H7 (cell line): ENCODE results near the gene FOXR1. TPM values are rescaled to one million over a fixed set of nuclear protein-coding genes. Genes with fewer than 3 reads are reported as not detected.
"Not testable (repeated sequence)": the region's sequence is repeated elsewhere in the genome, so short reads cannot be mapped to it uniquely, and the experiment has no call there.

Experiments used
- DNase-seq: peaks from one replicate; pipeline ENCODE4 v3.0.0; 2012
- H3K27me3 ChIP-seq: 2 replicates; pipeline ENCODE4 v1.6.0; 2011; ENCODE audit warnings: mild to moderate bottlenecking, low read length; ENCODE audit not compliant: control insufficient read depth, insufficient read depth
- H3K36me3 ChIP-seq: replicated peaks from 2 replicates; pipeline ENCODE4 v1.5.1; 2011; ENCODE audit warnings: low read length; ENCODE audit not compliant: control insufficient read depth, insufficient read depth
- H3K4me3 ChIP-seq: 2 replicates; pipeline ENCODE4 v1.5.1; 2011; ENCODE audit warnings: low read depth, mild to moderate bottlenecking, control low read depth, low read length, moderate library complexity; ENCODE audit not compliant: insufficient read depth
- total RNA-seq: library from RNA; depleted of rRNA; stranded (reverse); fragments of >200 nt; shearing (Covaris generic); gene quantifications from 2 replicates; pipeline ENCODE4 v1.2.3, GENCODE V29; 2014

FOXR1 gene
- total RNA-seq, 1 experiment from 2014 or later, result not detected

DNA sequence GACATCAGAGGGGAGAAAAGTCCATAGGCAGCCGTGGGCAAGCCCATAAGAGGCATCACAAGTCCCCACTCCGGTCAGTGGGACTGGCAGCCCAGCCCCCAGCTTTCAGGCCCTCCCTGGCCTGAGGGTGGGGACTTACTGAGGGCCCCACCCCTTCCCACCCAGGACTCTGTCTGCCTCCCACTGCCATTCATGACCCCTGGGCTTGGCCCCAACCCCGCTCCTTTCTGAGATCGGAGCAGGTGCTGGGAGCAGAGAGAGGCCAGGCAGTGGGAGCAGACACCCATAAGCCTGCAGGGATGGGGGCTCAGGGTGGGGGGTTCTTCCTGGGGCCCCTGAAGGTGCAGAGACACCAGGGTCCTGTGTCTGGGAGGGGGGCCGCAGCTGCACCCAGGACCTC lies 10.4 kb upstream of the FOXR1 start:
- no peak for DNase-seq
- H3K4me3 ChIP-seq, result no peak overlapping the region
- H3K27me3 ChIP-seq, result peaks cover 2% of the 10 kb centered on the region; the same call in 1 of the 2 replicates
- no peaks in the 10 kb centered on the region for H3K36me3 ChIP-seq

DNA sequence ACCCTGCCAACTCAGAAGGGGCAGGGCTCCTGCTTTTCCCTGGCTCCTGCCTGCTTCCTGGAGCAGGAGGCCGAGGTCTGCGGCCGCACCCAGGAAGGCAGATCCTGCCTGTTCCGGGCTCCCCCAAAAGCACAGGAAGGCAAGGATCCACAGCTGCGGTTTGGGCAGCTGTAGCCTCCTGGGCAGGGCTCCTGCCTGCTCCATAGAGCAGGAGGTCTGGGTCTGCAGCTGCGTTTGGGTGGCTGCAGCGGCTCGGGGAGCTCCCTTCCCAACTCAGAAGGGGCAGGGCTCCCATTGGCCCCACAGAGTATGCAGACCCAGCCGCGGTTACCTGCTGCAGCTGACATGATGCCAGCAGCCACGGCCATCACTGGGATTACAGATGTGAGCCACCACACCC lies 10.0 kb upstream of the FOXR1 start:
- H3K27me3 ChIP-seq, result peaks cover 2% of the 10 kb centered on the region; the same call in 1 of the 2 replicates
- peak; percentile 55 for DNase-seq
- H3K36me3 ChIP-seq, result no peaks in the 10 kb centered on the region
- no peak overlapping the region for H3K4me3 ChIP-seq

DNA sequence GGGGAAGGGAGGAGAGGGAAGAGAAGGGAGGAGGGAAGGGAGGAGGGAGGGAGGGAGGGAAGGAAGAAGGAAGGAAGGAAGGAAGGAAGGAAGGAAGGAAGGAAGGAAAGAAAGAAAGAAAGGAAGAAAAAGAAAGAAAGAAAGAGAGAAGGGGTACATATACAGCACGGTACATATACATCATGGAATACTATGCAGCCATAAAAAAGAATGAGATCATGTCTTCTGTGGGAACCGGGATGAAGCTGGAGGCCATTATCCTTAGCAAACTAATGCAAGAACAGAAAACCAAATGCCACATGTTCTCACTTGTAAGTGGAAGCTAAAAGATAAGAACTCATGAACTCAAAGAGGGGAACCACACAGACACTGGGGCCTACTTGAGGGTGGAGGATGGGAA lies 2.1 kb upstream of the FOXR1 start:
- H3K27me3 ChIP-seq, H3K36me3 ChIP-seq, H3K4me3 ChIP-seq, DNase-seq: not testable (repeated sequence)

DNA sequence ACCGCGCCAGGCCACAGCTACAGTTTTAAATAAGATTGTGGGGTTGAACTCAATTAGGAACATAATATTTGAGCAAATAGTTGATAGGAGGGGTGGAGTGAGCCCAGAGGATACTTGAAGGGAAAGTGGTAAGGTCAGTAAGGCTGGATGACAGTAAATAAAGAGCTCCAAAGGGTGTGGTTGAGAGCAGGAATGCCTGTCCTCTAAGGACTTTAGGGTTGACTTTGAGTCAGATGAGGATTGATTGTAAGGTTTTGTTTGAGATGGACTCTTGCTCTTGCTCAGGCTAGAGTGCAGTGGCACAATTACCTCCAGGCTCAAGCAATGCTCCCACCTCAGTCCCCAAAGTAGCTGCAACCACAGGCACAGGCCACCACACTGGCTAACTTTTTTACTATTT lies 2.4 kb downstream of the FOXR1 start:
- Histone ChIP-seq H3K27me3 (no peaks in the 10 kb centered on the region), H3K4me3 (no peak overlapping the region), H3K36me3 (no peaks in the 10 kb centered on the region)
- DNase-seq, result no peak

DNA sequence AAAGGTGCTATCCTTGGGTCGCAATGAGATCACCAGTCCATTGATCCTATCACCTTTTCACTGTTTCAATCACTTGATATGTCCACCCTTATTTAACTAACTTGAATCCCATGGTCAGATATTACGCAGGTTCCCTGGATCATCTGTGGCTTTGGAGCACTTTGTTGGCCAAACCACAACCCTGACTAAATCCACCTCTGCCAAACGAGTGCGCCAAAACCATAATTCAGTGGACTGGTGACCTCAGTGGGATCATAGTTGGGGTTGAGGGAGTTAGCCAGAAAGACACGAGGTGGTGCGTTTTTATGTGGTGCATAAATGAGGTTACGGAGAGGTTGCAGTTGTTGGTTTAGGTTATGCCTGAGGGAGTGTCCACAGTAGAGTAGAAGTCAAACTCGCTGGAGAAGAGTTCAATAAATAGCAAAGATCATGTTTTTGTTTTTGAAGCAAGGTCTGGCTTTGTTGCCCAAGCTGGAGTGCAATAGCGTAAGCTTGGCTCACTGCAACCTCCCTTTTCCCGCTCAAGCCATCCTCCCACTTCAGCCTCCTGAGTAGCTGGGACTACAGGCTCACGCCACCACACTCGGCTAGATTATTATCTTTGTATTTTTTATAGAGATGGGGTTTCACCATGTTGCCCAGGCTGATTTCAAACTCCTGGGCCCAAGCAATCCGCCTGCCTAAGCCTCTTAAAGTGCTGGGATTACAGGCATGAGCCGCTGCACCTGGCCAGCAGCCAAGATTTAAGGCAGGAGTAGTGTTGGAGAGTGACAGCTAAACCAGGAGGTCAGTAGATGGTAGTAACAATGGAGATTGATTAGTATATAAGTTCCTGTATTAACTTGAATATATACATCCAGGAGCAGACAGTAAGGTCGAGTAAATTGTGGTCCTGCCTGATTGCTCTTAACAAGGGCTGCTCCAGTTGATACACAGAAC lies 4.5 kb downstream of the FOXR1 start:
- Histone ChIP-seq H3K27me3 (peaks cover 3% of the 10 kb centered on the region), H3K4me3 (no peak overlapping the region), H3K36me3 (no peaks in the 10 kb centered on the region)
- no peak for DNase-seq

DNA sequence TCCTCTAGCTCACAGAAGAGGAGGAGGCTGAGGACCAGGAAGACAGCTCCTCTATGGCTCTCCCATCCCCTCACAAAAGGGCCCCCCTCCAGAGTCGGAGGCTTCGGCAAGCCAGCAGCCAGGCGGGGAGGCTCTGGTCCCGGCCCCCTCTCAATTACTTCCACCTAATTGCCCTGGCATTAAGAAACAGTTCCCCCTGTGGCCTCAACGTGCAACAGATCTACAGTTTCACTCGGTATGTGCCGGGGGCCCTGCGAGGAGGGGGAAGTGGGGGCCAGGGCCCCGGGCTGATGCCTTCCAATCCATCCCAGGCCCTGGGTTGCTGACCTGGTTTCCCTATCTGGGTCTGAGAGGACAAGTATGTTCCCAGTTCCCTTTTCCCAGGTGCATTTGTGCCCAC lies 7.9 kb downstream of the FOXR1 start:
- DNase-seq, result peak; percentile 87
- Histone ChIP-seq H3K36me3 (no peaks in the 10 kb centered on the region), H3K4me3 (no peak overlapping the region)

DNA sequence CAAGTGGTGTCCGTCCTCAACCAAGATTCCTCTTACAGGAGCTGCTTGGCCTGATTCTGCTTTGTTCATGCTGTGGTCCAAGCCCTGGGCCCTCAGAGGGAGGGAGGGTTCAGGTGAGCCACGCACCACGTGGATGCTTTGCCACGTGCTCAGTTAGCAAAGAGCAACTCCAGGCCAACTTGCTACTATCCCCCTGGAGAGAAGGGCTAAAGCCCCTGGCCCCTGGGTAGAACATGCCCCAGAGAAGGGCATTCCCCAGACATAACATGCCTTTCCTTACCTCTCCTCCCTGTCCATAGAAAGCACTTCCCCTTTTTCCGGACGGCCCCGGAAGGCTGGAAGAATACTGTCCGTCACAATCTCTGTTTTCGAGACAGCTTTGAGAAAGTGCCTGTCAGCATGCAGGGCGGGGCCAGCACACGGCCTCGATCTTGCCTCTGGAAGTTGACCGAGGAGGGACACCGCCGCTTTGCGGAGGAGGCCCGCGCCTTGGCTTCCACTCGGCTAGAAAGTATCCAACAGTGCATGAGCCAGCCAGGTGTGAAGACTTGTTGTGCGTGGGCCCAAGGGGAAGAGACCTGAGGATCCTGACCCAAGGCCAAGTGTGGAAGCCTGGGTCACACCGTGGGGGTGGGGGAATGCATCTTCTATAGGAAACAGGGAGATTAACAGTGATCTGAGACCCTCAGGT lies 8.8 kb downstream of the FOXR1 start:
- Histone ChIP-seq H3K4me3 (peak overlapping the region; percentile 13; the same call in 1 of the 2 replicates), H3K36me3 (no peaks in the 10 kb centered on the region), H3K27me3 (peaks cover 3% of the 10 kb centered on the region)
- peak; percentile 80 for DNase-seq

More for the DNA sequence above, 7.9 kb downstream of the FOXR1 start:
- H3K27me3 ChIP-seq, result peaks cover 3% of the 10 kb centered on the region

DNA sequence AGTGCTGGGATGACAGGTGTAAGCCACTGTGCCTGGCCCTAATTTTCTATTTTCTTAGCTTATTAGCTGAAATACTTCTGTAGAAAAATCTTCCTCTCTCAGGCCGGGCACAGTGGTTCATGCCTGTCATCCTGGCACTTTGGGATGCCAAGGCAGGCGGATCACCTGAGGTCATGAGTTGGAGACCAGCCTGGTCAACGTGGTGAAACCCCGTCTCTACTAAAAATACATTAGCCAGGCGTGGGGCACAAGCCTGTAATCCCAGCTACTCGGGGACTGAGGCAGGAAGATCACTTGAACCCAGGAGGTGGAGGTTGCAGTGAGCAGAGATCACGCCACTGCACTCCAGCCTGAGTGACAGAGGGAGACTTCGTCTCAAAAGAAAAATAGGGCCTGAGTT lies 12.8 kb downstream of the FOXR1 start:
- not testable (repeated sequence) for H3K36me3 ChIP-seq, H3K4me3 ChIP-seq, DNase-seq, H3K27me3 ChIP-seq

DNA sequence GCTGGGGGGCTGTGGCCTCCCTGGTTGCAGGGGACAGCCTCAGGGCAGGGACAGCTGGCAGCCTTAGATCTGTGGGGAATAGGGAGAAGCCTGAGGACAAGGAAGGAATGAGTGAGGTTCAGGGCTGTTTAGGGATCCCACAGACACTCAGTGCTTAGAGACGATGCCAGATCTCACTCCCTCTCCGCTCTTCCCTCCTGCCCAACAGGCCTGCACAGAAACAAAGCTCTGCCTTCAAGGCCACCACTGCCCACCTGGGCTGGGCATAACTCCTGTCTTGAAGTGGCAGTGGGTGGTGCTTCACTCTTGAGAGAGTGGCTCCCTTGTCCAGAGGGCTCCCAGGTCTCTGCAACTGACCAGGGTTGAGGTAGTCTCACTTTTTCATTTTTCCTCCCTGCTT lies 13.3 kb downstream of the FOXR1 start:
- Histone ChIP-seq H3K27me3 (peaks cover 3% of the 10 kb centered on the region), H3K36me3 (no peaks in the 10 kb centered on the region), H3K4me3 (no peak overlapping the region)
- no peak for DNase-seq

DNA sequence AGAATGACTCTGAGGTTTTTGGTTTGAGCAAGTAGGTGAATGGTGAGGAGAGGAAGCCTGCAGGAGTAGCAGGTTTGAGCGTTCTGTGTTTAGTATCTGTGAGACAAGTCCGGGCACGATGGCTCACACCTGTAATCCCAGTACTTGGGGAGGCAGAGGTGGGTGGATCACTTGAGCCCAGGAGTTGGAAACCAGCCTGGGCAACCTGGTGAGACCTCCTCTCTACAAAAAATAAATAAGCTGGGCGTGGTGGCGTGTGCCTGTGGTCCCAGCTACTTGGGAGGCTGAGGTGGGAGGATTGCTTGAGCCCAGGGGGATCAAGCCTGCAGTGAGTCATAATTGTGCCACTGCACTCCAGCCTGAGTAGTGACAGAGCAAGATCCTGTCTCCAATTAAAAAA lies 16.7 kb downstream of the FOXR1 start:
- Histone ChIP-seq H3K27me3 (no peaks in the 10 kb centered on the region), H3K4me3 (no peak overlapping the region), H3K36me3 (no peaks in the 10 kb centered on the region)
- DNase-seq, result no peak

DNA sequence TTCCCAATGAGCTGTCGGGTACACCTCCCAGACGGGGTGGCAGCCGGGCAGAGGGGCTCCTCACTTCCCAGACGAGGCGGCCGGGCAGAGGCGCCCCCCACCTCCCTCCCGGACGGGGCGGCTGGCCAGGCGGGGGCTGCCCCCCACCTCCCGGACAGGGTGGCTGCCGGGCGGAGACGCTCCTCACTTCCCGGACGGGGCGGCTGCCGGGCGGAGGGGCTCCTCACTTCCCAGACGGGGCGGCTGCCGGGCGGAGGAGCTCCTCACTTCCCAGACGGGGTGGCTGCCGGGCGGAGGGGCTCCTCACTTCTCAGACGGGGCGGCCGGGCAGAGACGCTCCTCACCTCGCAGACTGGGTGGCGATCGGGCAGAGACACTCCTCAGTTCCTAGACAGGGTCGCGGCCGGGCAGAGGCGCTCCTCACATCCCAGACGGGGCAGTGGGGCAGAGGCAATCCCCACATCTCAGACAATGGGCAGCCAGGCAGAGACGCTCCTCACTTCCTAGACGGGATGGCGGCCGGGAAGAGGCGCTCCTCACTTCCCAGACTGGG lies 20.0 kb downstream of the FOXR1 start:
- not testable (repeated sequence) for H3K27me3 ChIP-seq, H3K4me3 ChIP-seq, DNase-seq, H3K36me3 ChIP-seq

DNA sequence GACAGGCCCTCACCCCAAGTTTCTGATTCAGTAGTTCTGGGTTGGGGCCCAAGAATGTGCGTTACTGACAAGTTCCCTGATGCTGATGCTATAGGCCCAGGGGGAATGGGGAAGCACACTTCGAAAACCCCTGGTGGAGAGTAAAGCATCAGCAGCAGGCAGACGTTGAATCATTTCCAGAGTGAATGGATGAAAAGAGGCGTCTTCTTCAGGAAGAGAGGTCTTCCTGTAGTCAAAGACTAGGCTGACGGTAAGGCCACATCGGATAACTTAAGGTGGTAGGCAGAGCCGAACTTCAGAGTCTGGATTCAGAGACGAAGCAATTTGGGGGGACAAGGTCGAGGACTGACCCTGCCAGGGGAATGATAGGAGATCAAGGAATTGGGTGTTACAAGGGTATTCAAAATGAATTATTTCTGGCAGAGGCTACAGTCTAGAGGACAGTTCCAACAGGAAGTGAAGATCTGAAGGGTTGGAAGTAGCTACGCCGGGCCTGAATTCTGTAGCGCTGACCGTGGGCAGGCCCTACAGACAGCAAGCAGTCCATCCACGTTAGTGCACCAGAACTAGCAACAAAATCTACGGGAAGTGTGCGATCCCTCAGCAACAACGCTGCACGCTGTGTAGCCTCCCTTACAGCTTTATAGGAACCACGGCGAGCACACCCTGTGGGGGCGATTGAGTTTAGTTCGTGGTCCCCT lies 25.5 kb downstream of the FOXR1 start:
- H3K4me3 ChIP-seq, result peak overlapping the region; percentile 97
- peaks cover 3% of the 10 kb centered on the region for H3K36me3 ChIP-seq
- peak; percentile 66 for DNase-seq
- no peaks in the 10 kb centered on the region for H3K27me3 ChIP-seq

DNA sequence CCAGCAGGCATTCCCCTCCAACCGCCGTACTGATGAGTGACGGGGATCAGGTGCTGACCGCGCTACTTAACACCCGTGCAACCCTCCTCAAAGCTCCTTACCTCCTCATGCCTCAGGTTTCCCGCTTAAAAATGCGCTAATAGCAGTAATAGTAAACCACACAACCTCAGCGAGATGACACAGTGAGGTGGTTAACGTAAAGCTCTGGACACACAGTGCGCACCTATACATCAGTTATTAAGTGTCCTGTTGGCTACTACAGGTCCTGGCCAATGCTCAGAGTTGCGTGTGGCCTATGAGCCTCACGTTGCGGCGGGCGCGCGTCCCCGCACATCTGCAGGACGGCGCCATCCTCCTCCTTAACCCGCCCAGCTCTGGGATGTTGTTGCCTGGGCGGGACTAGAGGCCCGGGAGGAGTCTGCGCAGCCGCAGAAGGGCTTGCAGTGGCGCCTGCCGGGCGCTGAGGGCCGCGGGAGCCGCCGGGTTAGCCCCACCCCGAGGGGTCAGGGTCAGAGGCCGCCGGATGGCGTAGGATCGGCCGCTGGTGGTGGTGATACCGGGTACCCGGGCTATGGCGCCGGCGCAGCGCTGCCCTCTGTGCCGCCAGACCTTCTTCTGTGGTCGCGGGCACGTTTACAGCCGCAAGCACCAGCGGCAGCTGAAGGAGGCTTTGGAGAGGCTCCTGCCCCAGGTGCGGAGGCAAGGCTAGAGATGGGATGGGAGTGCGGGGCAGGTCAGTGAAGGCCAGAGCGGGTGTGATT lies 26.2 kb downstream of the FOXR1 start, which contains the start of gene CENATAC:
Gene CENATAC, plus strand, starts transcription at position 512 of the 761 bp plus-strand sequence. Its CDS starts 60 bp downstream, at position 572.
- peak within 1 kb of the TSS; percentile 97 for H3K4me3 ChIP-seq
- peaks cover 3% of the 10 kb centered on the region for H3K36me3 ChIP-seq
- peak; percentile 100 for DNase-seq
- H3K27me3 ChIP-seq, result no peaks in the 10 kb centered on the region

DNA sequence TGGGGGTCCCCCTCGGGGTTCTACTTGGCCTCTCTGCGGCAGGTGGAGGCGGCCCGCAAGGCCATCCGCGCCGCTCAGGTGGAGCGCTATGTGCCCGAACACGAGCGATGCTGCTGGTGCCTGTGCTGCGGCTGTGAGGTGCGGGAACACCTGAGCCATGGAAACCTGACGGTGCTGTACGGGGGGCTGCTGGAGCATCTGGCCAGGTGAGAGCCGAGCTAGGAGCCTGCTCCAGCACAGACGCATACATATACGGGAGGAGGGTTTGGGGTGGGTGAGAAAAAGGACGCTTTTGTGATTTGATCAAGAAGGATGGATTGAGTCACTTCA lies 26.8 kb downstream of the FOXR1 start:
- Histone ChIP-seq H3K4me3 (peak overlapping the region; percentile 97), H3K36me3 (peaks cover 4% of the 10 kb centered on the region), H3K27me3 (no peaks in the 10 kb centered on the region)
- DNase-seq, result no peak
